ENCODE results near the gene CRIP2. TPM values are rescaled to one million over a fixed set of nuclear protein-coding genes. Genes with fewer than 3 reads are reported as not detected.

The CRIP2 gene
- total RNA-seq, 6 experiments from 2014 or later, result 6.9 to 22.4 (median 21.0) TPM

GRCh38 chr14:105499256-105500035 lies 24.8 kb downstream of the CRIP2 start:
- H3K27ac Mint-ChIP-seq, result no peak overlapping the region
- H3K27me3 Mint-ChIP-seq (ENCODE audit: insufficient read depth), result peaks cover 4% of the 10 kb centered on the region
- DNase-seq, result no peak
- H3K4me3 Mint-ChIP-seq, result no peak overlapping the region
- H3K4me1 Mint-ChIP-seq (ENCODE audit: low read depth), result no peaks in the 10 kb centered on the region
- no peaks in the 10 kb centered on the region for H3K9me3 Mint-ChIP-seq
- H3K36me3 Mint-ChIP-seq (ENCODE audit: low read depth), result no peaks in the 10 kb centered on the region
- TF ChIP-seq, protein P1, sequence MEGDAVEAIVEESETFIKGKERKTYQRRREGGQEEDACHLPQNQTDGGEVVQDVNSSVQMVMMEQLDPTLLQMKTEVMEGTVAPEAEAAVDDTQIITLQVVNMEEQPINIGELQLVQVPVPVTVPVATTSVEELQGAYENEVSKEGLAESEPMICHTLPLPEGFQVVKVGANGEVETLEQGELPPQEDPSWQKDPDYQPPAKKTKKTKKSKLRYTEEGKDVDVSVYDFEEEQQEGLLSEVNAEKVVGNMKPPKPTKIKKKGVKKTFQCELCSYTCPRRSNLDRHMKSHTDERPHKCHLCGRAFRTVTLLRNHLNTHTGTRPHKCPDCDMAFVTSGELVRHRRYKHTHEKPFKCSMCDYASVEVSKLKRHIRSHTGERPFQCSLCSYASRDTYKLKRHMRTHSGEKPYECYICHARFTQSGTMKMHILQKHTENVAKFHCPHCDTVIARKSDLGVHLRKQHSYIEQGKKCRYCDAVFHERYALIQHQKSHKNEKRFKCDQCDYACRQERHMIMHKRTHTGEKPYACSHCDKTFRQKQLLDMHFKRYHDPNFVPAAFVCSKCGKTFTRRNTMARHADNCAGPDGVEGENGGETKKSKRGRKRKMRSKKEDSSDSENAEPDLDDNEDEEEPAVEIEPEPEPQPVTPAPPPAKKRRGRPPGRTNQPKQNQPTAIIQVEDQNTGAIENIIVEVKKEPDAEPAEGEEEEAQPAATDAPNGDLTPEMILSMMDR (IDR thresholded peaks at IDR 0.05), result no peak

GRCh38 chr14:105500036-105500725 lies 25.6 kb downstream of the CRIP2 start:
- H3K27ac Mint-ChIP-seq, result no peak overlapping the region
- H3K9me3 Mint-ChIP-seq, result no peaks in the 10 kb centered on the region
- H3K27me3 Mint-ChIP-seq (ENCODE audit: insufficient read depth), result peaks cover 4% of the 10 kb centered on the region
- no peak for DNase-seq
- no peaks in the 10 kb centered on the region for H3K36me3 Mint-ChIP-seq (ENCODE audit: low read depth)
- no peaks in the 10 kb centered on the region for H3K4me1 Mint-ChIP-seq (ENCODE audit: low read depth)
- TF ChIP-seq, protein P1 (IDR thresholded peaks at IDR 0.05), result no peak
- no peak overlapping the region for H3K4me3 Mint-ChIP-seq

GRCh38 chr14:105500726-105501101 lies 26.1 kb downstream of the CRIP2 start:
- Mint-ChIP-seq H3K36me3 (ENCODE audit: low read depth) (no peaks in the 10 kb centered on the region), H3K27me3 (ENCODE audit: insufficient read depth) (peaks cover 4% of the 10 kb centered on the region), H3K4me3 (no peak overlapping the region), H3K27ac (no peak overlapping the region), H3K4me1 (ENCODE audit: low read depth) (no peaks in the 10 kb centered on the region), H3K9me3 (no peaks in the 10 kb centered on the region)
- no peak for DNase-seq
- TF ChIP-seq, protein P1 (IDR thresholded peaks at IDR 0.05), result no peak

DNA sequence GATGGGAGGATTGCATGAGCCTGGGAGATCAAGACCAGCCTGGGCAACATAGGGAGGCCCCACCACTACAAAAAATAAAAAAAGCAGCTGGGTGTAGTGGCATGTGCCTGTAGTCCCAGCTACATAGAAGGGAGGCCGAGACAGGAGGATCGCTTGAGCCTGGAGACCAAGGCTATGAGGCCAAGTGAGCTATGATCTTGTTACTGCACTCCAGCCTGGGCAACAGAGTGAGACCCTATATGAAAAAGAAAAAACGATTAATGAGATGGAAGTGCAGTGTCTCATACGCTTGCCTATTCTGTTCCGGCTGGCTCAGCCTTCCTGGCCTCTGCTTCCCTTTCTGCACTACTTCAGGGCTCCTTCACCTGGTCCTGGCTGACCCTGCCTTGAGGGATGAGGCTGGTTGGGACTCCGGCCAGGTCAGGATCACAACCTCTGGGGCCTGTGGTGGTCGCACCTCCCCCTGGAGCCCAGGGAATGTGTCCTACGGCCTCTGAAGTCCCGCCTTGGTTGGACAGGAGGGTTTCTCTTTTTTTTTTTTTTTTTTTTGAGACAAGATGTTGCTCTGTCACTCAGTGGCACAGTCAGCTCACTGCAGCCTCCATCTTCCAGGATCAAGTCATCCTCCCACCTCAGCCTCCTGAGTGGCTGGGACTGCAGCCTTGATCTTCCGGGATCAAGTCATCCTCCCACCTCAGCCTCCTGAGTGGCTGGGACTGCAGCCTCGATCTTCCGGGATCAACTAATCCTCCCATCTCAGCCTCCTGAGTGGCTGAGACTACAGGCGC lies 27.1 kb downstream of the CRIP2 start:
- Mint-ChIP-seq H3K4me1 (ENCODE audit: low read depth) (no peaks in the 10 kb centered on the region), H3K27me3 (ENCODE audit: insufficient read depth) (peaks cover 4% of the 10 kb centered on the region), H3K4me3 (no peak overlapping the region), H3K27ac (no peak overlapping the region), H3K36me3 (ENCODE audit: low read depth) (no peaks in the 10 kb centered on the region), H3K9me3 (no peaks in the 10 kb centered on the region)
- TF ChIP-seq, protein P1 (IDR thresholded peaks at IDR 0.05), result no peak
- no peak for DNase-seq

GRCh38 chr14:105502446-105503295 lies 28.1 kb downstream of the CRIP2 start:
- no peak overlapping the region; the same call in 1 of the 2 replicates for H3K27ac Mint-ChIP-seq
- no peaks in the 10 kb centered on the region for H3K36me3 Mint-ChIP-seq (ENCODE audit: low read depth)
- no peak for DNase-seq
- TF ChIP-seq, protein P1 (IDR thresholded peaks at IDR 0.05), result no peak
- no peaks in the 10 kb centered on the region for H3K4me1 Mint-ChIP-seq (ENCODE audit: low read depth)
- H3K4me3 Mint-ChIP-seq, result no peak overlapping the region
- H3K9me3 Mint-ChIP-seq, result no peaks in the 10 kb centered on the region
- H3K27me3 Mint-ChIP-seq (ENCODE audit: insufficient read depth), result peaks cover 8% of the 10 kb centered on the region

Measured in HFFc6 (cell line).